GM12891 (cell line): ENCODE measurements around the gene IL1RAP.

Source experiments
- PAX5 ChIP-seq: IDR thresholded peaks from 2 replicates; pipeline ENCODE4 v1.6.1; 2011; ENCODE audit warnings: low read length, moderate library complexity, mild to moderate bottlenecking; ENCODE audit not compliant: insufficient read depth, severe bottlenecking
- POLR2A ChIP-seq: IDR thresholded peaks from 2 replicates; pipeline ENCODE4 v1.6.1; 2011; ENCODE audit warnings: low read depth, low read length, control low read depth
- POLR2AphosphoS5 ChIP-seq: IDR thresholded peaks from 2 replicates; pipeline ENCODE4 v1.6.1; 2011; ENCODE audit warnings: low read depth, low read length, control low read depth
- POU2F2 ChIP-seq: IDR thresholded peaks from 2 replicates; pipeline ENCODE4 v1.6.1; 2011; ENCODE audit warnings: low read depth, mild to moderate bottlenecking, control low read depth, low read length, moderate library complexity
- SPI1 ChIP-seq: IDR thresholded peaks from 2 replicates; pipeline ENCODE4 v1.6.1; 2011; ENCODE audit warnings: low read depth, low read length, control low read depth
- TAF1 ChIP-seq: IDR thresholded peaks from 2 replicates; pipeline ENCODE4 v1.6.1; 2011; ENCODE audit warnings: low read depth, low read length, control low read depth

DNA sequence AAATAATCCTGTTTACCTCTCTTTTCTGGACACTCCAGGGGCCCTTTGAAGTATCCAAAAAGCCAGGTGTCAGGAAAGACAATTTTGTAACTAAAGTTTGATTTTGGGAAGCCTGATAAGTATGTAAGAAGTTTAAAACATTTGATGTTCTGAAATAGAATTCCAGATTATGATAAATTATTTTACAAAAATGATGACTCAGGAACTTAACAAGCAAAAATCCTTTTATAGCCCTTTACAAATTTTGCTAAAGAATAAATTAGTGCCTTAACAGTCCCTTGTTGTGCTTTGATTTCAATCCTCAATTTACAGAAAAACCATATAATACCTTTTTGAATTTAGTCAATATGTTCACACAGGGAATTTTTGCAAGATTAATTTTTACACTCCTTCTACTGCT lies 38.1 kb downstream of the IL1RAP start:
- TF ChIP-seq POLR2A (no peak), POLR2AphosphoS5 (no peak), TAF1 (no peak), SPI1 (no peak), POU2F2 (no peak), PAX5 (no peak)
